ENCODE data around the gene CYB561A3. TPM values are rescaled to one million over a fixed set of nuclear protein-coding genes. Genes with fewer than 3 reads are reported as not detected.

CYB561A3 gene
- total RNA-seq, 1 donor from 2014 or later: 12.1 TPM

- no peaks in the 10 kb centered on the region for H3F3A ChIP-seq (ENCODE audit: low read depth)
- H3K36me3 Mint-ChIP-seq: peaks cover 9% of the 10 kb centered on the region
- no peak overlapping the region for H3K27ac ChIP-seq
- no peak overlapping the region for H3K9ac ChIP-seq
- H3K4me1 ChIP-seq: no peaks in the 10 kb centered on the region
- H2AFZ ChIP-seq (replicated peaks): no peak overlapping the region
- no peaks in the 10 kb centered on the region for H4K20me1 ChIP-seq (ENCODE audit: low read depth)
- no peak for DNase-seq (ENCODE audit: low spot score)
- H3K9me3 ChIP-seq (ENCODE audit: low read depth): no peaks in the 10 kb centered on the region
- H3K4me3 ChIP-seq: no peak overlapping the region
- no peak overlapping the region for H3K27ac Mint-ChIP-seq
- no peaks in the 10 kb centered on the region for H3K36me3 ChIP-seq
- no peaks in the 10 kb centered on the region for H3K79me2 ChIP-seq (ENCODE audit: low read depth)
- no peak overlapping the region for H3K4me3 Mint-ChIP-seq
- TF ChIP-seq CTCF (IDR thresholded peaks at IDR 0.05): no peak
- no peak for TF ChIP-seq EZH2phosphoT487 (IDR thresholded peaks at IDR 0.05)
- no peak for TF ChIP-seq EZH2 (IDR thresholded peaks at IDR 0.05)
- no peaks in the 10 kb centered on the region for H3K27me3 ChIP-seq
- H3K9me3 Mint-ChIP-seq: no peaks in the 10 kb centered on the region
- peaks cover 4% of the 10 kb centered on the region for H3K27me3 Mint-ChIP-seq (ENCODE audit: insufficient read depth, low read depth)
- no peak overlapping the region for H3K4me2 ChIP-seq
- H3K4me1 Mint-ChIP-seq: no peaks in the 10 kb centered on the region
Observed at GRCh38 chr11:61352038-61352437, 9.6 kb downstream of the CYB561A3 start.

- no peaks in the 10 kb centered on the region for H4K20me1 ChIP-seq (ENCODE audit: low read depth)
Observed at GRCh38 chr11:61350803-61351202, 10.9 kb downstream of the CYB561A3 start.

GRCh38 chr11:61350336-61350735, 11.3 kb downstream of the CYB561A3 start:
- Histone ChIP-seq H3K4me3 (no peak overlapping the region), H2AFZ (replicated peaks) (no peak overlapping the region), H3F3A (ENCODE audit: low read depth) (no peaks in the 10 kb centered on the region), H3K36me3 (no peaks in the 10 kb centered on the region), H3K27me3 (no peaks in the 10 kb centered on the region), H3K9ac (no peak overlapping the region), H3K79me2 (ENCODE audit: low read depth) (no peaks in the 10 kb centered on the region), H4K20me1 (ENCODE audit: low read depth) (no peaks in the 10 kb centered on the region), H3K9me3 (ENCODE audit: low read depth) (no peaks in the 10 kb centered on the region), H3K4me1 (no peaks in the 10 kb centered on the region), H3K27ac (no peak overlapping the region), H3K4me2 (no peak overlapping the region)
- no peak for TF ChIP-seq EZH2phosphoT487 (IDR thresholded peaks at IDR 0.05)
- no peak for TF ChIP-seq CTCF (IDR thresholded peaks at IDR 0.05)
- H3K4me3 Mint-ChIP-seq: no peak overlapping the region
- no peak for DNase-seq (ENCODE audit: low spot score)
- H3K36me3 Mint-ChIP-seq: peaks cover 7% of the 10 kb centered on the region
- H3K9me3 Mint-ChIP-seq: no peaks in the 10 kb centered on the region
- H3K27ac Mint-ChIP-seq: no peak overlapping the region
- peaks cover 3% of the 10 kb centered on the region for H3K27me3 Mint-ChIP-seq (ENCODE audit: insufficient read depth, low read depth)
- H3K4me1 Mint-ChIP-seq: no peaks in the 10 kb centered on the region

More at GRCh38 chr11:61350803-61351202, 10.9 kb downstream of the CYB561A3 start:
- no peak overlapping the region for H3K27ac ChIP-seq
- Mint-ChIP-seq H3K4me1 (no peaks in the 10 kb centered on the region), H3K27ac (no peak overlapping the region), H3K27me3 (ENCODE audit: insufficient read depth, low read depth) (peaks cover 4% of the 10 kb centered on the region), H3K9me3 (no peaks in the 10 kb centered on the region), H3K4me3 (no peak overlapping the region), H3K36me3 (peaks cover 7% of the 10 kb centered on the region)
- TF ChIP-seq CTCF (IDR thresholded peaks at IDR 0.05) (no peak), EZH2phosphoT487 (IDR thresholded peaks at IDR 0.05) (no peak), EZH2 (IDR thresholded peaks at IDR 0.05) (no peak)
- no peak overlapping the region for H3K4me2 ChIP-seq
- no peaks in the 10 kb centered on the region for H3K4me1 ChIP-seq
- no peak overlapping the region for H3K4me3 ChIP-seq
- H3K9me3 ChIP-seq (ENCODE audit: low read depth): no peaks in the 10 kb centered on the region
- H3K27me3 ChIP-seq: no peaks in the 10 kb centered on the region
- no peaks in the 10 kb centered on the region for H3K79me2 ChIP-seq (ENCODE audit: low read depth)
- no peaks in the 10 kb centered on the region for H3F3A ChIP-seq (ENCODE audit: low read depth)
- no peak overlapping the region for H2AFZ ChIP-seq (replicated peaks)
- DNase-seq (ENCODE audit: low spot score): no peak
- no peak overlapping the region for H3K9ac ChIP-seq
- no peaks in the 10 kb centered on the region for H3K36me3 ChIP-seq
